Measurements from ENCODE around the gene LIME1. TPM values are rescaled to one million over a fixed set of nuclear protein-coding genes. Genes with fewer than 3 reads are reported as not detected.
A peak's percentile ranks its signal among the peaks of the same experiment; 100 is the strongest.

Gene LIME1
- total RNA-seq, 1 donor from 2014 or later = 0.53 TPM

GRCh38 chr20:63777614-63778013 lies 41.1 kb downstream of the LIME1 start:
- Histone ChIP-seq H3K4me3 (ENCODE audit: low read depth, low read length) (no peak overlapping the region), H3K27me3 (ENCODE audit: control insufficient read depth, insufficient read depth, low read length) (peaks cover 6% of the 10 kb centered on the region), H3K36me3 (ENCODE audit: control insufficient read depth, insufficient read depth, low read length) (no peaks in the 10 kb centered on the region)
- no peak for FAIRE-seq
- TF ChIP-seq CTCF (IDR thresholded peaks at IDR 0.05; ENCODE audit: insufficient read depth, low read length, severe bottlenecking) = no peak
- DNase-seq (ENCODE audit: low read depth) = no peak

GRCh38 chr20:63778034-63778752 lies 41.7 kb downstream of the LIME1 start:
- DNase-seq (ENCODE audit: low read depth) (peak; percentile 42), FAIRE-seq (no peak)
- no peak for TF ChIP-seq CTCF (IDR thresholded peaks at IDR 0.05; ENCODE audit: insufficient read depth, low read length, severe bottlenecking)
- Histone ChIP-seq H3K36me3 (ENCODE audit: control insufficient read depth, insufficient read depth, low read length) (no peaks in the 10 kb centered on the region), H3K4me3 (ENCODE audit: low read depth, low read length) (no peak overlapping the region), H3K27me3 (ENCODE audit: control insufficient read depth, insufficient read depth, low read length) (peaks cover 6% of the 10 kb centered on the region)

- H3K36me3 ChIP-seq (ENCODE audit: control insufficient read depth, insufficient read depth, low read length) = no peaks in the 10 kb centered on the region
- FAIRE-seq = no peak
- H3K27me3 ChIP-seq (ENCODE audit: control insufficient read depth, insufficient read depth, low read length) = peaks cover 6% of the 10 kb centered on the region
- TF ChIP-seq CTCF (IDR thresholded peaks at IDR 0.05; ENCODE audit: insufficient read depth, low read length, severe bottlenecking) = no peak
- H3K4me3 ChIP-seq (ENCODE audit: low read depth, low read length) = no peak overlapping the region
- no peak for DNase-seq (ENCODE audit: low read depth)
Observed at GRCh38 chr20:63778857-63779256, 42.4 kb downstream of the LIME1 start.

- no peaks in the 10 kb centered on the region for H3K27me3 ChIP-seq (ENCODE audit: control insufficient read depth, insufficient read depth, low read length)
- no peak for DNase-seq (ENCODE audit: low read depth)
- no peaks in the 10 kb centered on the region for H3K36me3 ChIP-seq (ENCODE audit: control insufficient read depth, insufficient read depth, low read length)
- no peak for TF ChIP-seq CTCF (IDR thresholded peaks at IDR 0.05; ENCODE audit: insufficient read depth, low read length, severe bottlenecking)
- H3K4me3 ChIP-seq (ENCODE audit: low read depth, low read length) = no peak overlapping the region
- FAIRE-seq = no peak
Observed at GRCh38 chr20:63781181-63781580, 44.7 kb downstream of the LIME1 start.

- DNase-seq (ENCODE audit: low read depth) (no peak), FAIRE-seq (no peak)
- Histone ChIP-seq H3K4me3 (ENCODE audit: low read depth, low read length) (no peak overlapping the region), H3K27me3 (ENCODE audit: control insufficient read depth, insufficient read depth, low read length) (no peaks in the 10 kb centered on the region), H3K36me3 (ENCODE audit: control insufficient read depth, insufficient read depth, low read length) (no peaks in the 10 kb centered on the region)
- no peak for TF ChIP-seq CTCF (IDR thresholded peaks at IDR 0.05; ENCODE audit: insufficient read depth, low read length, severe bottlenecking)
Observed at GRCh38 chr20:63782051-63782471, 45.6 kb downstream of the LIME1 start.

- Histone ChIP-seq H3K27me3 (ENCODE audit: control insufficient read depth, insufficient read depth, low read length) (no peaks in the 10 kb centered on the region), H3K36me3 (ENCODE audit: control insufficient read depth, insufficient read depth, low read length) (no peaks in the 10 kb centered on the region), H3K4me3 (ENCODE audit: low read depth, low read length) (no peak overlapping the region)
- no peak for FAIRE-seq
- TF ChIP-seq CTCF (IDR thresholded peaks at IDR 0.05; ENCODE audit: insufficient read depth, low read length, severe bottlenecking) = no peak
- DNase-seq (ENCODE audit: low read depth) = no peak
Observed at GRCh38 chr20:63782521-63782971, 46.1 kb downstream of the LIME1 start.
